Parathyroid adenoma (tissue), 2 donors: ENCODE results near the gene PTGR3.

ENCODE experiments used
- H2AFZ ChIP-seq: fragments of 300-600 bp; sonication (generic); one replicate; pipeline ENCODE4 v1.7.0; 2017; ENCODE audit warnings: antibody characterized with exemption, mild to moderate bottlenecking
- H3K27ac ChIP-seq: fragments of 300-600 bp; sonication (generic); one replicate; pipeline ENCODE4 v1.7.0; 2017
- H3K27me3 ChIP-seq: fragments of 300-600 bp; sonication (generic); one replicate; pipeline ENCODE4 v1.7.0; 2017; ENCODE audit warnings: low read length; ENCODE audit not compliant: control insufficient read depth, insufficient read depth
- H3K36me3 ChIP-seq: fragments of 300-600 bp; sonication (generic); one replicate; pipeline ENCODE4 v1.7.0; 2017; ENCODE audit warnings: low read length; ENCODE audit not compliant: control insufficient read depth, insufficient read depth
- H3K4me1 ChIP-seq: fragments of 300-600 bp; sonication (generic); one replicate; pipeline ENCODE4 v1.7.0; 2017; ENCODE audit warnings: control low read depth
- H3K4me2 ChIP-seq: fragments of 300-600 bp; sonication (generic); one replicate; pipeline ENCODE4 v1.7.0; 2017; ENCODE audit warnings: low read length
- H3K4me3 ChIP-seq: fragments of 300-600 bp; sonication (generic); one replicate; pipeline ENCODE4 v1.7.0; 2017; ENCODE audit warnings: low read depth, low read length
- H3K79me2 ChIP-seq: fragments of 300-600 bp; sonication (generic); one replicate; pipeline ENCODE4 v1.7.0; 2017; ENCODE audit warnings: control low read depth
- H3K9ac ChIP-seq: fragments of 300-600 bp; sonication (generic); one replicate; pipeline ENCODE4 v1.7.0; 2017; ENCODE audit warnings: mild to moderate bottlenecking
- H3K9me3 ChIP-seq: fragments of 300-600 bp; sonication (generic); one replicate; pipeline ENCODE4 v1.7.0; 2017; ENCODE audit warnings: low read length; ENCODE audit not compliant: control insufficient read depth
- TF ChIP-seq, protein P1 (sequence below): fragments of 300-600 bp; sonication (generic); IDR thresholded peaks from one replicate; pipeline ENCODE4 v1.7.0; 2017; ENCODE audit warnings: antibody characterized with exemption, mild to moderate bottlenecking
- donor health status: primary hyperparathyroidism.

The PTGR3 gene

DNA sequence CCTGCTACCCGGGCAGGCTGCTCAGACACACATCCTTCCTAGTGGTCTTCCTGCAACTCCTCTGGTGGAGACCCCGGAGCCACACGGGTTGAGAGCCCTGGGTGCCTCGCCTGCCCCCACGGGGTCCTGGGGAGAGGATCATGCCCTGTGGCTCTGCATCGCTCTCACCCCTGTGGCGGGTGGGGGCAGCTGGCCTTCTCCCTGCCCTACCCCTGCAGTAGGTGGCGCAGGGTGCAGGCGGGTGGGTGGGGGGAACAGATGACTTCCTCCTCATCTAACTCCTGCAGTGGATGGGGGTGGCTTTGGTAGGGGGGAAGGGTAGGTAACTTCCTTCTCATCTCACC lies 40.2 kb upstream of the PTGR3 start:
- Histone ChIP-seq H2AFZ (no peak overlapping the region), H3K9me3 (no peaks in the 10 kb centered on the region), H3K79me2 (peaks cover 22% of the 10 kb centered on the region), H3K4me3 (no peak overlapping the region), H3K9ac (no peak overlapping the region), H3K36me3 (no peaks in the 10 kb centered on the region), H3K4me1 (peaks cover 5% of the 10 kb centered on the region), H3K27me3 (no peaks in the 10 kb centered on the region), H3K4me2 (no peak overlapping the region), H3K27ac (no peak overlapping the region)
- TF ChIP-seq, protein P1, sequence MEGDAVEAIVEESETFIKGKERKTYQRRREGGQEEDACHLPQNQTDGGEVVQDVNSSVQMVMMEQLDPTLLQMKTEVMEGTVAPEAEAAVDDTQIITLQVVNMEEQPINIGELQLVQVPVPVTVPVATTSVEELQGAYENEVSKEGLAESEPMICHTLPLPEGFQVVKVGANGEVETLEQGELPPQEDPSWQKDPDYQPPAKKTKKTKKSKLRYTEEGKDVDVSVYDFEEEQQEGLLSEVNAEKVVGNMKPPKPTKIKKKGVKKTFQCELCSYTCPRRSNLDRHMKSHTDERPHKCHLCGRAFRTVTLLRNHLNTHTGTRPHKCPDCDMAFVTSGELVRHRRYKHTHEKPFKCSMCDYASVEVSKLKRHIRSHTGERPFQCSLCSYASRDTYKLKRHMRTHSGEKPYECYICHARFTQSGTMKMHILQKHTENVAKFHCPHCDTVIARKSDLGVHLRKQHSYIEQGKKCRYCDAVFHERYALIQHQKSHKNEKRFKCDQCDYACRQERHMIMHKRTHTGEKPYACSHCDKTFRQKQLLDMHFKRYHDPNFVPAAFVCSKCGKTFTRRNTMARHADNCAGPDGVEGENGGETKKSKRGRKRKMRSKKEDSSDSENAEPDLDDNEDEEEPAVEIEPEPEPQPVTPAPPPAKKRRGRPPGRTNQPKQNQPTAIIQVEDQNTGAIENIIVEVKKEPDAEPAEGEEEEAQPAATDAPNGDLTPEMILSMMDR: no peak

DNA sequence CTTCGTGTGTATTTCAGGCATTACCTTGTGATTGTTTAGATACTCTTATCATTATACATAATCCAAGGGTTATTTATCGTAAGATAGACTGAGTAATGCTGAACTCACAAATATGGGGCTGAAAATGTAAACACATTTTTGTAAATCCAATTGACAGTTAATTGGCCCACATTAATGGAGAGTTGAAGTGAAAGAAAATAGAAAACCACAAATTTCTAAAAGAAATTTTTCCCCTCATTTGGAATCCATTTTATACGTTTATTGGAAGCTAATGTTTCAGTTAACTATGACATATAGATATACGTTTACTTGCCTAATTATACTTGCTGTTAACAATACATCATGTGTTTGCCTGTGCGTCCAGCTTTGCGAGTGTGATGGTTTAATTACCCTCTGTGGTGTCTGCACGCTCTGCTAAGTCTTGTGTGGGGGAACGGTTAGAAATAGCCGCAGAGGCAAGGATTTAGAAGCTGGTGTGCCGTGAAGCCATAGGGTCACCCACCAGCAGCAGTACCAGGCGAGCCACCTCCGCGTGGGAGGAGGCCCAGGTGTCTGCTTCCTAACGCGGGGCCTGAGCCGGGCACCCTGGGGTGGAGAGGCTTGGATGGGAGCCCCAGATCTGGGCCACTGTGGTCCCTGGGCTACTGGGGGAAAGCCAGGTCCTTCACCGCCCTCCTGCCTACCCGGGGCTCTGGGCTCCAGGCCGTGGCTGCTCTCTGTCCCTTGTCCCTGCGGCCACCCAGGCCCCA lies 39.7 kb upstream of the PTGR3 start:
- Histone ChIP-seq H3K9me3 (no peaks in the 10 kb centered on the region), H3K9ac (no peak overlapping the region), H3K36me3 (no peaks in the 10 kb centered on the region), H2AFZ (no peak overlapping the region), H3K79me2 (peaks cover 24% of the 10 kb centered on the region), H3K4me3 (peak overlapping the region; percentile 43), H3K4me1 (peaks cover 5% of the 10 kb centered on the region), H3K27ac (peak overlapping the region; percentile 37), H3K27me3 (no peaks in the 10 kb centered on the region), H3K4me2 (peak overlapping the region; percentile 63)
- TF ChIP-seq, protein P1: no peak

DNA sequence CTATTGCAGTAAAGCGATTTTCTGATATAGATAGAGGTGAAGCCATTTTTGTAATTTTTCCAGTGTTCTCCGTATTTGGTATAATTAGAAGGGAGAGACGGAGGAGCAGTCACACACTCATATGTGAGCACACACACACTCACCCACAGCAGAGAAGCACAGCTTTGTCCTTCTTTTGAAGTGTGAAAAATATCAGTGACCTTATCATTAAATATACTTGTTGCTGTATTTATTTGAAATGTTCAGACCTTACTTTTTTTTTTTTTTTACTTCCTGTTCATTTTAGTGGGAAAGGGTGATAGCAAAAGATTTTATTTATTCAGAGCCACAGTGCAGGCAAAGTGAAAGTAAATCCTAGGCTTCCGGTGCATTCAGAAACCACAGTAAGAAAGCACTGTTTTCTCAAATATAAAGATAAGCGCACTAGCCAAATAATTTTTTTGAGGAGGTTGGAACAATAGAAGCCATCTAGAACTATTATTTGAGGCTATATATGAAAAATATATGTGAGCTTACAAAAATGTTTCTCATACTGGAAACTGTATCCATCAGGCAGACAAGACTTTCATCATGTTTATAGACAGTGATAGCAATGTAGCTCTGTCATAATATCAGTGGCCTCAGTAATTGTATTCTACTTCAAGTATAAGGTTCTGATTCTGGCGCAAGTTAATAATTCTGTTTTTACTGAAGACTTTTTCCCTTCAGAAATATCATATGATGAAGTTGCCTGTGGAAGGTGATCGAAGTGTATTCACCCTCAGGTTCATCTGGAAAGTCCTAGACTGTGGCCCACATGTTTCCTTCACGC lies 38.9 kb upstream of the PTGR3 start:
- Histone ChIP-seq H3K27ac (peak overlapping the region; percentile 37), H3K9ac (no peak overlapping the region), H3K79me2 (peaks cover 27% of the 10 kb centered on the region), H2AFZ (no peak overlapping the region), H3K36me3 (no peaks in the 10 kb centered on the region), H3K4me2 (peak overlapping the region; percentile 63), H3K9me3 (no peaks in the 10 kb centered on the region), H3K4me3 (peak overlapping the region; percentile 43), H3K4me1 (peaks cover 5% of the 10 kb centered on the region), H3K27me3 (no peaks in the 10 kb centered on the region)
- TF ChIP-seq, protein P1: no peak

DNA sequence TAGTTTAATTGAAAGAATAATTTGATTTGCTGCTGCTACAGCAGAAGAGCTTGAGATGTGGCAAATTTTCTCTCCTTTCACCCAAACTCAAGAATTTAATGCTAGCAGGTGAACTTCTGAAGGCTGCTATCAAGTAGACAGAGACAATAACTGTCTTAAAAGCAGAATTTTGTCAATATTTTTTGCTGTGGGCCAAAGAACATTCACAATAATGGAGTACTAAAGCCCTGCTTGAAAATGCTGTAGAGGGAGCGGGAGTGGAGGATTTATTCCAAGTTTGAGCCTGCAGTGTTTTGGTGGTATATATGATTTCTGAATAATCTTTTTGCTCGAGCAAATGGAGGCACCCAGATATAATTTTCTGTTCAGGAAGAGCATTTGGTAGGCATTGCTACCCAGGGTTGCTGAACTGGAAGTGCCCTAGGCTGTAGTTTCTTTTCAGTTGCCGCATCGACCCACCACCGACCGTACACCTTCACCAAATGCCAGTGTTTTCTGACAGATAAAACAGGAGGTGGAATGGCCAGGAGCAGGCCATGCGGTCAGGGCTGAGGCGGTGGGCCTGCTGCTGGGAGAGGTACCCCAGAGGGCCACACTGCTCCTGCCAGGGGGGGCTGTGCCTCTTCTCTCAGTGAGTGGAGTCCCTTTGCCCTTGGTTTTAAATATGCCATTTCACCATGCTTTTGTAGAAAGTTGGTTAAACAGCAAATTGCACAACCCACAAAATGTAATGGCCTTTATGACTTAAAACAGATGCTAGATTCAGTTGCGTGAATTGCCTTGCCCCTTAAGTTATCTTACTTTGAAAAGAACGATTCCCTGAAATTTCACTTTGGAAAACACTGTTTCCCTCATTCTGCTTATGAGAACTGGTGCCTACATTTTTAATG lies 38.0 kb upstream of the PTGR3 start:
- TF ChIP-seq, protein P1: no peak
- Histone ChIP-seq H3K27me3 (no peaks in the 10 kb centered on the region), H3K4me3 (peak overlapping the region; percentile 43), H3K4me2 (peak overlapping the region; percentile 63), H3K79me2 (peaks cover 35% of the 10 kb centered on the region), H3K4me1 (peaks cover 5% of the 10 kb centered on the region), H3K36me3 (no peaks in the 10 kb centered on the region), H2AFZ (no peak overlapping the region), H3K27ac (peak overlapping the region; percentile 37), H3K9ac (no peak overlapping the region), H3K9me3 (no peaks in the 10 kb centered on the region)
